ENCODE data around the gene SLC17A4.

Gene SLC17A4

DNA sequence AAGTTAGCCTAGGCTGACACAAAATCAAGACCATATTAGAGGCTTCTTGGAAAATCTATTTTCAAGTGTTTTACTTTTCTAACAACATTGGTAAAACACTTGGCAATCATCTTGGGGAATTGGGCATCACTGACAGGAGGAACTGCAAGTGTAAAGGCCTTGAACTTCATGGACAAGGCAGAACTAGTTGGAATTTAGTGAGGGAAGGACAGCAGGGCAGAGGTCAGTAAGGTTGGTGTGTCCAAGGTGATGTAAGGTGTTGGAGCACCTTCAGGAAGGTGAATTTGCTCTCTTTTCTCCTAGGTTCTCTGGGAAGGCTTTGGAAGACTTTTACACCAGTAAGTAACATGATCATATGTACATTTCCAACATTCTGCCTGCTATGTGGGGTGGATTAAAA, 1.5 kb upstream of the SLC17A4 start:
- no peak for DNase-seq

DNA sequence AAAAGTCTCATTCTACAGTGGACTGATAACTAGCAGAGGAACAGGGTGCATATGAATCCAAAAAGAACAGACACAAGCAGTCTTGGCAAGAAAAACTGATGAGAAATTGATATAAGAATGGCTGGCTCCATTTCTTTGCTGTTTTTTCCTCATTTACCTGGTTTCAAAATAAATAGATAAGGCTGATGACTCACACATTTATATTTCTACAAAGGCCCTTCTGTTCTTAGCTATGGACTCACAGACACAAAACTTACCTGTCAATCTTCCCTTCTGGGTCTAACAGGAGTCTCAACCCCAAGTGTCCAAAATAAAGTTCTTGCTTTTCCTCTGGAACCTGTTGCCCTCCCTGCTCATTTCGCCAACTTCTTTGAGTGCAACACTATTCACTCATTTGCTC, 941 bp downstream of the SLC17A4 start:
- no peak for DNase-seq

DNA sequence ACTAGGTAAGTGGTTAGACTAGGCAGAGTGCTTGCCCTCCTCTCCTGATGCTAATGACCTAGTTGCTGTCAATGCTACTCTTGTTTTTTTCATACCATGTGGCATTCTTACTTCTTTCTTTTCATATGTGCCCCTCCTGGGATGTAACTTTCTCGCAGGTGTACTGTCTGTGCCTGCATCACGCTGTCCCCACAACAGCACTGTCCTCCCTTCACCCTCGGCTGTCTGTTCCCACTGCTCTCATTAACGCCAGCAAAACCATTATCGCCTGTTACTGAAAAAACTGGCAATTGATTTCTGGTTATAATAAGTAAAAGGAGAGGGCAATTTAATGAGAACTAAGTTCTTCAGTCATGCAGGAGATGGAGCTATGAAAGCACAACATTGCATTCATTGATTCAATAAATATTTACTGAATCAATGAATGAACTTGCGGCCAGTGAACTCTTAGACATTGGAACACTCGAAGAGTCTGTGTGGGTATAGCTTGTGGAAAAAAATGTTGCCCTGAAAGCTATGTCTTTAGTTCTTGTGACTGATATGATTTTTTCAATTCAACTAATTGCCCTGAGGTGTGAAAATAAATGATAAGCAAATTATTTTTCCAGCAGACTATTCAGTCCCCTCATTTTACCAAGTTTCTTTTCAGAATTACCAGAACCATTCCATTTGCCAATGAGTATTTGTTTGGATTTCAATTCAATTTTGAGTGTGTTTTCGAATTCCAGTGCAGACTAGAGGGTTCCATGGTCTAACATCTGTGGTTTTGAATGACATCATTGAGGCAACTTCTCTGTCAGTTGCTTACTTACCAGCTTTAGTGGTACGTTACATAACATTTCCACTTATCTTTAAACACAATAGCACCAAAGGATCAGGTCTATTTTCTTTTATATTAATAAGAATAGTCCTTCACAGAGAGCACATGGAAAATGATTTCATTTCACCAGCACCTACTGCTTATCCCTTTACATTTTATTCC, 2.1 kb downstream of the SLC17A4 start:
- DNase-seq = no peak

DNA sequence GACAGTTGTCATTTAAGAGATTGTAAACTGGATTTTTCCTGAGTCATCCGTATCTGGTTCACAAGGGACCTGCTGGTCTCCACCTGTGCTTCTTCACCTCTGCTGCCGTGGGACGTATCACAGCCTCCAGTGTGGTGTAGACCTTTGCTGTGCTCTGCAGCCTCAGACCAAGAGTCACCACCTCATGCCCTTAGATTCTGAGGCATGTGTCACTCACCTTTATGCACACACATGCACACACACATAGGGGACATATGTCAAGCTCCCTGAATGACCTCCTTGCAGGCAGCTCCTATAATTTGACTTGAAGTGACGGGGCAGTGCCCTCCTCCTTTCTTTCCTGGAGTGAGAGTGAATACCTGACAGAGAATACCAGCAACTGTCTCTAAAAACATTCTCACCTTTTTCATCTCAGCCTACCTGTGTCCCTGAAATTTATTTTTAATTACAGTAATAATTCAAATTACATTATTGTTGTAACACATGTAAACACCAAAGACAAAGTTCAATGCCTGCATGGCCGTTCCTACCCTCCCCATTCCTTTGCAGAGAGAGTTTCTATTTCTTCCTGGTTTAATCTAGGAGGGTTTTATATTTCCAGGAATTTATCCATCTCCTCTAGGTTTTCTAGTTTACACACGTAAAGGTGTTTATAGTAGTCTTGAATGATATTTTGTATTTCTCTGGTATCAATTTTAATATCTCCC, 3.5 kb downstream of the SLC17A4 start:
- DNase-seq = no peak

DNA sequence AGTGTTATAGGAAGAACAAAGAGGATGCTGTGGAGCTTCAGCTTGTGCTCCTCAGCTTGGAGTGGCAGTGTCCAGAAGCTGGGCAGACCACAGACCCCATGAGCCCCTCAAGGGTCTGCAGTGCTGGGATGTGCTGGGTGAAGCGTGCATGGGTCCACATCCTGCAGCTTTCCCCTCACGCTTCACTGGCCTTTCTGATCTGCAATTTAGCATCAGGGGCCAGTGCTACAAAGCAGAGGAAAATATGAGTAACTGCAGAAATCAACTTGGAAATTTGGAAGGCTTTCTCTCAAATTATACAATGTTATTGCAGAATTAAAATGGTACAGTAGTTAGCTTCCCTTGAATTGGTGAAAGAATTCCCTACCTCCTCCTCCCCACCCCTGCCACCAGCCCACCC, 10.1 kb downstream of the SLC17A4 start:
- no peak for DNase-seq

DNA sequence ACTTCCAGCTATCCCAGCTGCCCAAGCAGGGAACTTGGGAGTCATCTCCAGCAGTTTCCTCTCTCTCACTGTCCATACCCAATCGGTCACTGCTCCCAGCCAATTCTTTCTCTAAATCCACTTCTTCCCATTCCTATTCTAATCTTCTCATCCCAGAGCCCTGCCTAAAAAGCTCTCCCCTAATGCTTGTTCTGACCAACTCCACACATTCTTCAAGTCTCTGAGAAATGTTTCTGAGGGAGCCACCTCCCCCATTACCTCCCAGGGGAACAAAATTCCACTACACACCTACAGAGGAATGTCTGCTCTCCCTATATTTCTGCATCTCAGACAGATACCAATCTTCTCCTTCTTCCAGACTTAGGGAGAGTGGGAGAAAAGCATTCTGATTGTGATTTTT, 14.0 kb downstream of the SLC17A4 start:
- no peak for DNase-seq

DNA sequence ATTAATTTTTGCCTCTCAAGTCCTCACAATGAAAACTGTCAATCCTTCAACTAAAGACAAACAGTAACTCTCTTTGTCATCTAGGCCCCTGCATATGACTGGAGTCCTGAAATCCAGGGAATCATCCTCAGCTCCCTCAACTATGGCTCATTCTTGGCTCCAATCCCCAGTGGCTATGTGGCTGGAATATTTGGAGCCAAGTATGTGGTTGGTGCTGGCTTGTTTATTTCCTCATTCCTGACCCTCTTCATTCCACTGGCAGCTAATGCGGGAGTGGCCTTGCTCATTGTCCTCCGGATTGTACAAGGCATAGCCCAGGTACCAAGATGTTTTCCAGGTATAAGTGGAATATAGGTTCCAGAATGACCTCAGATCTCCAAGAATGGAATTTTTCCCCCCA, 15.4 kb downstream of the SLC17A4 start:
- DNase-seq = no peak

DNA sequence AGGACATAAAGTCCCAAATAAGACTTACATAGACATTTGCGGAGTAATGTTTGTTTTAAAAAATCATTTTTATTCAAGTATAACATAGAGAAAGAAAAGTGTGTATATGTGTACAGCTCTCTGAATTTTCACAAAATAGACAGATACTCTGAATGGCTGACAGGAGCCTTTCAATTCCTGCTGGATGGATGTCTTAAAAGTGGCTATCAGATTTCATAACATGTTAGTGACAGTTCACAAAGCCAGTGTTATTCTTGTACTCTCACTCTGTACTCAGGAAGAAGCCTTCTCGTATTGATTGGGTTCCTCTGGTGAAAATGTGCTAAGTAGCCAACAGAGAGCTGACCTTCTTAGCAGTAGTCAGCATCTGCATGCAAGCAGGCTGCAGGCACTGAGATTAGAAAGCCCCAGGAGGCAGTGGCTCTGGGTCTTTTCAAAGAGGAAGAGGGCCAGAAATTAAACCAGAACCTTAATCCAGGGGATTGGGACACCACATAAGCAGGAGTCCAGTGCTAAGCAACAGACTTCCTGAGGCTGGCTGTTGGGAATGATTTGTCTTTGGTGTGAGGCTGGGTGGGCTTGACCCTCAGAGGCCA, 19.7 kb downstream of the SLC17A4 start:
- DNase-seq = no peak

DNA sequence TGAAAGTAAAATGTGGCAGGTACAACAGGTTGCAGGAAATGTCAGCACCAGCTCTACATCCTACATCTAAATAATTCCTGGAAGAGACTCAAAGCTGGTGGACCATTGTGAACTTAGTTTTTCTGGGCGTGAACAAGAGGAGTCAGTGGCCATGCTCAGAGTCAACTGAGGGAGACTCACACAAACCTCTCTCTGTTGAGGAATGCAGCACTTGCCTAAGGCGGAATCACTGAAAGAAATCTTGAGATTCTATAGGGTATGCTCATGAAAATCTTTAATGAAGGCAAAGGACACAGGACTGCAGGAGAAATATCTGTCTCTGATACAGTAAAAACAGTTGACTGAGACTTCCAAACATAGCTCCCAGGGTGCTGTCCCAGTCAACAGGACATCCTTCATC, 22.5 kb downstream of the SLC17A4 start:
- no peak for DNase-seq

DNA sequence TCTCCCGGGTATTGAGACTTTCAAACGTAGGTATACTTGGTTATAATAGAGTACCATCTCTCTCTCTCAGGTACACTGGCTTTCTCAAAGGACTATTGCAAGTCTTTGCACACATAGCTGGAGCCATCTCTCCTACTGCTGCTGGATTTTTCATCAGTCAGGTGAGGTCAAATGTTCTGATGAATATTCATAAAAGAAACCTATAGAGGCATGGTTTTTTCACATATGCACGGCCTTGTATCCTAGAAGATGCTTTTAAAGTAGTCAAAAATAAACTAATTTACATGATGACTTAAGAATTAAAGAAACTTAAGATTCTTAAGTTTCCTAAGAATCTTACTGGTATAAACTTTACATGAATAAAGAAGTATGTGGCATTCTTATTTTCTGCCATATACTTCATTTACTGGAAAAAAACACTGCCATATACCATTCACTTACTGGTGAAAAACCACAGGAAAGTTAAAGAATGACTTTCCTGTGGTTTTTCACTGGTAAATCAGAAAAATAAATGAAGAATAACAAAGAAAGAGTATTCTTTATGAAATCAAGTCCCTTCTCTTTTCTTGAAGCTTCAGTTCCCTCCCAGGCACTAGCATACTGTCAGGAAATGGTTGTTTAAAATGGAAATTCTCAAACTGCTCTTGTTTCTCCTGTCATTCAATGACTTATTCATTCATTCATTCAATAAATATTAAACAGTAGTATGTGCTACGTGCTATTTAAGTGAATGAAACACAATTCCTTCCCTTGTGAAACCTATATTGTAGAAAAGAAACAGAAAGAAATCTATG, 23.5 kb downstream of the SLC17A4 start:
- DNase-seq = no peak

DNA sequence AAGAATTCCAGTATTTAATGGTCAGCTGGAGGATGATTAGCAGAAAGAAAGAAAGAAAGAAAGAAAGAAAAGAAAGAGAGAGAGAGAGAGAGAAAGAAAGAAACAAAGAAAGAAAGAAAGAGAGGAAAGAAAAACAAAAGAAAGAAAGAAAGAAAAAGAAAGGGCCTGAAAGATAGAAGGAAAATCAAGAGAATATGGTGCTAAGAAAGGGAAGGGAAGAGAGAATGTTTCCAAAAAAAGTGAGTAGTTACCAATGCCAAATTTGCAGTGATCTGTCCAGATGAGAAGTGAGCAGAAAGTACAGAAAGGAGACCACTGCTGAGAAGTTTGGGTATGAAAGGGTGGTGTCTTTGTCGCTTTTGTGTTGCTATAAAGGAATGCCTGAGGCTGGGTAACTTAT, 26.6 kb downstream of the SLC17A4 start:
- DNase-seq = no peak

DNA sequence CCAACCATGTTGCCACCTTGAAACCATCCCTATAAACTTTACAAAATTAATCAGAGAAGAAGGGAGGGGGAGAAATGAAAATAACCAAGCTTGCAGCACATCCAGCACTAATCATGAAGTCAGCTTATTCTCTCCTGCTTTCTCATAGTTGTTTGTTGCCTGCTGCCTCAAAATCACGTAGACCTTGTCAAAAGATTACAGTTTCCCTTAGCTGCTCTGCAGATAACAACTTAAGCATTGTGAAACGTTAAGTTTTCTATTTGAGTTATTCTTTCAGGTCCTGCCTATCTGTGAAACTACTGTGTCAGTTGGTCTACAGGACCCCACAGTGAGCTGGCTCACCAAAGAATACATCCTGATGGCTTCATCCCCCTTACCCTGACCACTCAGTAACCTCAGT, 32.9 kb downstream of the SLC17A4 start:
- no peak for DNase-seq

DNA sequence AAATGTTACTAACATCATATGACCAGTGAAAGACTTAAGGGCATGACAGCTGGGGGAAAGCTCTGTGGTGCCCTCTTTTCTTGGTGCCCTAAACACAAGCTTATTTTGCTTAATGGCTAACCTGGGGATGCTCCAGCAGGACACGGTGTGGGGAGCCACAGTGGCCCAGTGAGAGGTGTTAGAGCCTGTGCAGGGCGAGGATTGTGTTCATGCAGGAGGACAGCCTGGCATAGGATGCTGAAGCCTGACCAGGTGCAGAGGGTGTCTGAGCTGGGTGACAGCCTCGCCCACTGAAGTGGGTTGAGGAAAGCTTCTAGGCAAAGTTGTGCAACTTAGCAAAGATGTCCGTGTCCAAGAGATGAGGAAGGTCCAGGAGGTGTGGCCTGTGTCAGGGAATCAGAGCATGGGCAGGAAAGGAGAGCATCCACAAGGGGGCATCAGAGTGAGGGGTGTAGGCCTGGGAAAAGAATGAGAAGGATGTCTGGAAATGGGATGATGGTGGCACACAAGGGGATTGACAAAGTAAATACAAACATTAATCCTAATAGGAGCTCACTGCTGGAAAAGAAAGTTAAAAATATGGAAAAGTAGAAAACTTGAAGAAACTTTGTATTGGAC, 33.9 kb downstream of the SLC17A4 start:
- no peak for DNase-seq

DNA sequence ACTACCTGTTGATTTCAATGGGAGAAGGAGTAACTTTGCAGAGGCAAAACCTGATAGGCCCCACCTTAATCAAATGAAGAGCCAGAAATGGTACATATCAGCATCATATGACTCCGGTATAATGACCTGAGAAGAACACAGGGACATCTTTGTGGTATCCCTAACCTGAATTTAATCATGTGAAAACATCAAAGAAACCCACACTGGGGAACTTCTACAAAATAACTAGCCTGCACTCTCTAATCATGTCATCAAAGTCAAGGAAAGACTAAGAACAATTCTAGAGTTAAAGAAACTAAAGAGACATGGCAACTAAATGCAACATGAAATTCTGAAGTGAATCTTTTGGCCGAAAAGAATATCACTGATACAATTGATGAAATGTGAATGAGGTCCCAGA, 34.9 kb downstream of the SLC17A4 start:
- no peak for DNase-seq

DNA sequence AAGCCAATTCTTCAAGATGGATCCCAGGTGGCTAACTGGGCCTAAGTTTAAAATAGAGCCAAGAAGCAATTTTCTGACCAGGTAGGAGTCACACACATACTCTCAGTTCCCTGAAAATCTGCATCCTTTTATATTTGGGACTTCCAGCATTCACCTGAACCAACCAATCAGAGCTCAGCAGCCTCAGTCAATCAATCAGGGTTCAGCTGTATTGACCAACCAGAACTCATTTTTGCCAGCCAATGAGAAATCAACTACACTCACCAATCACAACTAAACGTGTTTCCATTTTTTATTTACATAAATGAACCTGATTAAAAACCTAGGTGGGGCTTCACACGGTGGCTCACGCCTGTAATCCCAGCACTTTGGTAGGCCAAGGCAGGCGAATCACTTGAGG, 37.5 kb downstream of the SLC17A4 start:
- no peak for DNase-seq

DNA sequence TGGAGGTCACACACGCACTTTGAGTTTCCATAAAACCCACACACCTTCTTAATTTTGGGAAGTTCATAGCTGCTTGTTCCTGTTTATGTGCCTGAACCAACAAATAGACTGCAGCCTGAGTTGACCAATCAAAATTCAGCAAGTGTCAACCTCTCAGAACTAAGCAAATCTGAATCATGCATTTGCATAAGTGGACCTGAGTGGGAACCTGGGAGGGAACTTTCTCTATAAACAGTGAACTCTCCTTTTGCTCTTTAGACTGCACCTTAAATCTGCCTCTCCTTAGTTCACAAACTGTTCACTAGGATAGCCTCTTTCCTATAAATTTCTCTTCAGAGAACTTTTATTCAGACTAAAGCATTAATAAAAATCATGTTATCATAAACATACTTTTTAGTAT, 39.4 kb downstream of the SLC17A4 start:
- no peak for DNase-seq

DNA sequence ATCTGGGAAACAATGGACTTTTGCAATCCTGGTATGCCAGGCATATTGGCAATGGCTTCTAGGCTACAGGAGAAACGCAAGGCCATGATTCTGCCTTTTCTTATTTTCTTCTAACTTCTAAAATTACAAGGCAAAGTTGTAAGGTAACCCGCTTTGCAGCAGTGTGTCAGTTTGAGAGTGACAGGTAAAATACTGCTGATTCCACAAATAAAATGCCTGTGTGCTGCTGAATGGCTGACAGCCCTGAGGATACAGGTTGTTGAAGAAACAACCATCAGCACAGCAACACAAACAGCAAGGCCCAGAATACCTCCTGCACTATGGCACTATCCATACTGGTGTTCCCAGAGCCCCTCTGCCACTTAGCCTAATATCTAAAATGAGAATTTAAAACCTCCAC, 40.2 kb downstream of the SLC17A4 start:
- DNase-seq = no peak

DNA sequence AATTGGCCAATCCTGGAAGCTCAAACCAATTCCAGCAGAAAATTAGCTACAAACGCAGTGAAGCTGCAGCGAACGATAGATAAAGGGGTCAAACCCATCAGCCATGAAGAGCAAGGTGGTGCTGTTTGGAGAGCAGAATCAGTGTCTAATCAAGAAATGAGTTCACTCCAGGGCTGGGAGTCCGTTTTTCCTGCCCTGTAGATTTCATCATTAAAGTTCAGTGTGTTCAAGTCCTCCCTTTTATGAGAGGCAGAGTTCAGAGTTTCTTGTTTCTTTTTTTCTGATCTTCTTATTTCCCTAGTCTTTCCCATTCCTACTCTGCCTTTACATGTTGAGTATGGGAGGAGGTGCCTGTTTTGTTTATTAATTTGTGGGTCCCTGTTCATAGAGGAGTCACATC, 46.9 kb downstream of the SLC17A4 start:
- DNase-seq = no peak

DNA sequence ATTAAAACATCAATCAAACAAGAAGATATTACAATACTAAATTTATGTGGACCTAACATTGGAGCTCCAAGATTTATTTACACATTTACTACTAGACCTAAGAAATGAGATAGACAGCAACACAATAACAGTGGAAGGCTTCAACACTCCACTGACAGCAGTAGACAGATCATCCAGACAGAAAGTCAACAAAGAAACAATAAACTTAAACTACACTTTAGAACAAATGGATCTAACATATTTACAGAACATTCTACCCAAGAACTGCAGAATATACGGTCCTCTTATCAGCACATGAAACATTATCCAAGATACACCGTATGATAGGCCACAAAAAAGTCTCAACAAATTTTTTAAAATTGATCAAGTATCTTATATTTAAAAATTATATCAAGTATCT, 50.3 kb downstream of the SLC17A4 start:
- no peak for DNase-seq

DNA sequence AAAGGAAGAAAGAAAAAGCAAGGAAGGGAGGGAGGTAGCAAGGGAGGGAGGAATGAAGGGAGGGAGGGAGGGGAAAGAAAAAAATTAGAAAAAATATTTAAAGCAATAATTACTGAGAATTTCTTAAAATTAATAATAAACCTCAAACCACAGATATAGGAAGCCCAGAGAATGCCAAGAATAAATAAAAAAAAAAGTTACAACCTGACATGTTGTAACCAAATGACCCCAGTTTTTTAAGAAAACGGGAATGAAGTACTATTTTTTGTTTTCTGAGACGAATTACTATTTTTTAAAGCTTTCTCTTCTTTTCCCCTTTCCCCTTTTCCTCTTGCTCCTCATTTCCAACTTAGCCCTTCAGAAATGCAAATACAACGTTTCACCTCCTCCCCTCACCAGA, 60.7 kb downstream of the SLC17A4 start:
- DNase-seq = no peak

DNA sequence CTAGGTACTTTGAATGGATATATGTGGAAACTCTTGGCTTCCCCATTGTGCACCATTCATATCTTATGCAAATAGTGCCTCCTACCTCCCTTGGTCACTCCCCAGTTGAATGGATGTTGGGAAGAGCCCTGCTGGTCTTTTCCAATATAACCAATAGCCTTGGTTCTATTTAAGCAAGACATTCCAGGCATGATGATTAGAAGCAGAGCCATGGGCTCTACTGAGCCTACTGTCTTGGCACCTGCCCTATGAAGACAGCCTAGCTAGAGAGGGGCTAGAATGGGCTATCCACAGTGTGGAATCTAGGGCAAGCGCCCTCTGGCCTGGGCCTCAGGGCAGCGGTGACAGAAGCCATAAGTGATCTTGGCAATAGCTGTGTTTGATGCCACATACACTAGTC, 61.7 kb downstream of the SLC17A4 start:
- no peak for DNase-seq

DNA sequence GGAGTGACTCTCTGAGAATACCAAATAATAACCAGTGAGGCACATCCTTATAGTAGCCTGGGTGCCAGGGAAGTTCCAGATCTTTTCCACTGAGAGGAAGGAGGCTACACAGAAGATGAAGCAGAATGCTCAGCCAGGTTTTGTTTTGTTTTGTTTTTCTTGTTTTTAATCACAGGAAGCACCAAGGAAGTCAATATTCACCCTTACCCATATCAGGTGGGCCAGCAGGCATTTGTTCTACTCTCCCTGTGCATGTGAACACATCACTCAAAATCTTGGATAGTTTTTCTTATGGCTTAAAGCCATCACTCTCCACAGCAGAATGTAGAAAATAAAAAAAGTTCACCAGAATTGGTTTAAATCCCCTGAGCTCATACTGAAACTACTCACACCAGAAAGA, 66.8 kb downstream of the SLC17A4 start:
- DNase-seq = no peak

DNA sequence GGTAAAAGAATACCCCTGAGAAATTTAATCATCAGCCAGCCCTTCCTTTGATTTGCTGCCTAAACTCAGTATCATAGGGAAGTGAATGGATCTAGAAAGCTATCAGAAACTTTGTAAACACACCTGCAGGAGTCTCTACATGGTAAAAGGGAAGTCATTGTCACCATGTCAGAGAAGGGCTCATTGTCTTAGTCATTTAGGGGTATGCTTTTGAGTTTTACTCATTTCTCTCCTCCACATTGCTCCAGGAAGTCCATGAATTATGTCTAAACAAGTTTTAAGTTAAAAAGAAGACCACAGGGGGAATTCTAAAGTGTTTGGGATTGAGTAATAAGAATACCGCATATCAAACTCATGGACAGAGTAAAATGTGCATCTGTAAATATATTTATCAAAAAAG, 74.8 kb downstream of the SLC17A4 start:
- no peak for DNase-seq

All from NCI-H774 (cell line).